T47D (cell line): ENCODE data around the gene IMPA2.
"Not testable (repeated sequence)": the region's sequence is repeated elsewhere in the genome, so short reads cannot be mapped to it uniquely, and the experiment has no call there.

Experiments used
- DNase-seq, 2 experiments: peaks; one replicate each; pipeline versions ENCODE4 v3.0.0 to v3.0.0-alpha.2; 2011 to 2012; ENCODE audit warnings: low read depth in 1 of 2, low spot score in 1 of 2
- JUND ChIP-seq: IDR thresholded peaks from 2 replicates; pipeline ENCODE4 v1.6.1; 2012; ENCODE audit warnings: low read depth
- in situ Hi-C: cut with HindIII; loops from 2 replicates; pipeline ENCODE4 v1.10.0; 2016; ENCODE audit warnings: low sequenced_read_pairs, low pct_unique_long_range_greater_than_20kb

IMPA2 gene

DNA sequence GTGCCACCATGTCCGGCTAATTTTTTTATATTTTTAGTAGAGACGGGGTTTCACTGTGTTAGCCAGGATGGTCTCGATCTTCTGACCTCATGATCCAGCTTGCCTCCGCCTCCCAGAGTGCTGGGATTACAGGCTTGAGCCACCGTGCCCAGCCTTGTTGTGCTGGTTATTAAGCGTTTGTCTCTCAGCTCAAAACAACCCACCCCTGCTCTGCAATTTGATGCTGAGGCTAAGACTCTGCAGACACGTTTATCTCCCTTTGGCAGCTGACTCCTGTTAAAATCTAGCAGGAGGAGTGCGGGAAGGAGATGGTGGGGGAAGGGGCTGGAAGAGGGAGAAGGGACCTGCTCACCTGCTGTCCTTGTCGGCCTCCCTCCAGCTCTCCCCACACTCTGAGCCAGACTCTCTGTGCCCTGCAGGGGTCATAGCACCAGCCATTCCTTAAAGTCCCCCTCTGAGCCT lies 29.9 kb upstream of the IMPA2 start:
- in situ Hi-C loops, result no loop called here
- no peak for TF ChIP-seq JUND
- no peak for DNase-seq

DNA sequence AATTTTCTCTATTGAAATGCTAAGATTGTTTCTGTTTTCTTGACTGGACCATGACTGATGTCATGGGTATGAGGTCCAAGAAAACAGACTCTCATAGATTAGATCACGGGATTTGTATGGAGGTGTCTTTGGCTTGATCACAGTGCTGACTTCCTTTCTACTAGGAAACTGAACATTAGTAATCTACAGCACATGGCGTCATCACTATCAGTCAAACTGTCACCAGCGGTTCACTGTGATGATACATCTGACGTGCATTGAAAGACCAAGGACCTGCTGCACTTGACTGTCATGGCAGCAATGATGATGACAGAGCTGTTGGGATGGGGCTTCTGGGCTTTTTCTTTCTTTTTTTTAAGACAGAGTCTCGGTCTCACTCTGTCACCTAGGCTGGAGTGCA lies 28.2 kb upstream of the IMPA2 start:
- DNase-seq, result no peak
- no peak for TF ChIP-seq JUND
- in situ Hi-C loops, result no loop called here

DNA sequence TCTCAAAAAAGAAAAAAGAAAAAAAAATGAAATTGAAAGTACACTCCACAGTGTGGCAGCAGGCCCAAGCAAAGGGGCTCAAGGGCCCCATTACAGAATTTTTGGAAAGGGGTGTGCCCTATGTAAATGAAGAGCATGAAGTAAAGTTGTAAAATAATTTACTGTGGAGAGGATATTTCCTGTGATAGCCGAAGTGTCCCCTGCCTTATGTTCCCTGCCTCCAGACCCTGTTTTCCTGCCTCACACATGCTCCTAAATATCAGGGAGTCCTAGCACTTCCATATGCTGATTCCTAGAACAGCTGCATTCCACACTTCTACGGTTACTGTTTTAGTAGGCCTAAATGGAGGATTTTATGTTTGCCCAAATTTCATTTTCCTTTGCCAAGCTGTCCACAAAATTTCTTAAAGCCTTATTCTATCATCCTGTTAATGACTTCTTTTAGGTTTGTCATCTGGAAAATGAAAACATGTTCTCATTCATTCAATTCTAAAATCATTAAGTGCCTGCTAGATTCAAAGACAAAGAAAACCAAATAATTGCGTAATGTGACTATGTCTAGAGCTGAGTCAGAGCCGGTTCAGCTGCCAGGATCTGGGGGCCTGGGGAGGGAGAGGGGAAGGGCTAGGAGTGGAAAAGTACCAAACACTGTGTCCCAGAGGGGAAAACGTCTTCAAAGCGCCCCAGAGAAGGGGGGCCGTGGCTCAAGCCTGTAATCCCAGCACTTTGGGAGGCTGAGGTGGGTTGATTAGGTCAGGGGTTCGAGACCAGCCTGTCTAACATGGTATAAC lies 25.9 kb upstream of the IMPA2 start:
- in situ Hi-C loops, result no loop called here
- TF ChIP-seq JUND, result no peak
- peak in 1 of 2 experiments; percentile 22 for DNase-seq

DNA sequence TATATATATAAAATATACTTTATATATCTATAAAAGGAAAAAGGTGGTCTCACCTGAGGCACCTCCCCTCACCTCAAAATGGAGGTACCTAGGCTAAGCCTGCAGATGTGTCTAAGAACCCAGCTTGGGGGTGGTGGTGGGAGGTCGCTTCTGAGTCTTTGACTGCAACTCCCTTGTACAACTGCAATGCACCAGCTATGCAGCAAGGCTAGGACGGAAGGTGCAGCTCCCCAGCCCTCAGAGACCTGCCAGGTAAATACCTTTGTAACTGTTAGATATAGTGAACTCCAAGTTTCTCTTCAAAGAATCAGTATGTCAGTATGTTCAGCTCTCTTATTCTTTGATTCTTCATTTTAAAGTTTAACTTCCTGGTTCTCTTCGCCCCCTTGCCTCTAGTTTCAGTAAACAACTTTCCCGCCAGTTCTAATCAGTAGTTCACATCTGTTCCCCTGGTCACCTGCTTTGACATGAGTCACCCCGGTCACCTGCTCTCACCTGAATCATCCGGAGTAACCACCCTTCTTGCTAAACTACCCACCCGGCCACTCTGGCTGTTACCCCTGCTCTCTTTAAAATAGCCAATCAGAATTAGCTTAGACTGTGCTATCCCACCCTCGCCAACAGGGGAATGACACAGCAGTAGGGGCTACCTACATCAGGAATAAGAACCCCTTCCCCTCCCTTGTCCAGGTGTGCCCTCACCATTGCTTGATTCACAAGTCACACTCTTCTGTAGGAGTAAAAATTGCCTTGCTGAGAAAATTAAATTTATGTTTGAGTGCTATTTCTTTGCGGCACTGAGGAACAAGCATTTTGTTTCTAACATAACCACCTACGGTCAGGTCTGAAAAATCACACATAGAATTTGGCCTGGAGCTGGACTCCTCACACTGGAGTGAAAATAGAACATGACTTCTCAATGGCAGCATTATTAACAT lies 24.7 kb upstream of the IMPA2 start:
- DNase-seq, result no peak
- no peak for TF ChIP-seq JUND

DNA sequence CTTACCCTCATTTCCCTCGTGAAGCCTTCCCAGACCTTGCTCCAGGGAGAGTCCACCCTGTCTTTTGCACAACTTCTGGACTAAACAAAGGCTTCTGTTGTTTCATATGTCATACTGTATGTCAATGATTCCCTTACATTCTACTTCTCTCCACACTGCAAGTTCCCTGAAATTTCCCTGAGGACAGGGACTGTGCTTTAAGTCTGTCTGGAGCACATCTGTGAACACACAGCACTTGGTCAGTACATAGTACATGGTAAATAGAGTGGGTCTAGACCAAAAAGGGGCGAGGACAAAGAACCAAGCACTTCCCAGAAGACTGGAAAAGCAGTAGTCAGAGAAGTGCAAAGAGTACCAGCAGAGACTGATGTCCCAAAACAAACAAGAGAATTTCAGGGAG lies 23.7 kb upstream of the IMPA2 start:
- no peak for TF ChIP-seq JUND
- in situ Hi-C loops, result no loop called here
- DNase-seq, result no peak

More for the DNA sequence above, 24.7 kb upstream of the IMPA2 start:
- in situ Hi-C loops, result no loop called here

DNA sequence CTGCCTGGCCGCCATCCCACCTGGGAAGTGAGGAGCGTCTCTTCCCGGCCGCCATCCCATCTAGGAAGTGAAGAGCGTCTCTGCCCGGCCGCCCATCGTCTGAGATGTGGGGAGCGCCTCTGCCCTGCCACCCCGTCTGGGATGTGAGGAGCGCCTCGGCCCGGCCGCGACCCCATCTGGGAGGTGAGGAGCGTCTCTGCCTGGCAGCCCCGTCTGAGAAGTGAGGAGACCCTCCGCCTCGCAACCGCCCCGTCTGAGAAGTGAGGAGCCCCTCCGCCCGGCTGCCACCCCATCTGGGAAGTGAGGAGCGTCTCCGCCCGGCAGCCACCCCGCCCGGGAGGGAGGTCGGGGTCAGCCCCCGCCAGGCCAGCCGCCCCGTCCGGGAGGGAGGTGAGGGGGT lies 21.7 kb upstream of the IMPA2 start:
- in situ Hi-C loops, DNase-seq: not testable (repeated sequence)

DNA sequence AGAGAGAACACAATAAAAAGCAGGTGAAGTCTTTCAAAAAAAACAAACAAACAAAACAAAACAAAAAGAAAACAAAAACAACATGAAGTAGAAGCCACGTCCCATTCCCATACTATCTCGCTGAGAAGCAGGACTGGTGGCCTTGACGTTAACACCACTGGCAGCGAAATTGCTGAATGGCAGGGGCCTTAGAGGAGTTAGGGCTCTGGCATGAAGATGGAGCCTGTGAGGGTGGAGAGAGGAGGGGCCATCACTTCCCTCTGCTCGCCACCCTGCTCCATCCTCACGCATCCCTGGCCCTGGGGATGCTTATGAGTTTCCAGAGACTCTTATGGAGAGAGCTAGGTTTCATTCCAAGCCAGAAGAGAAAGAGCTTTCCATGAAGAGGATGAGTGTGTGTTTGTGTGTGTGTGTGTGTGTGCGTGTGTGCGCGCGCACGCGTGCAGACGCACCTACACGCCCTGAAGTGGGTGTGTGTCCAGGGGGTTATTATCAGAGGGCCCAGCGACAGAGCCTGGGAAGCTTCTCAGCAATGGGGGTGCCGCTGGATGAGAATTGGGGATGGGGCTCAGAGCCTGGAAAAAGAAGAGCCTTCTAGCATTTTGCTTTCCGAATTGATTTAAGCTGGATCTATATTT lies 20.4 kb upstream of the IMPA2 start:
- no peak for TF ChIP-seq JUND
- in situ Hi-C loops, result no loop called here
- DNase-seq, result no peak

DNA sequence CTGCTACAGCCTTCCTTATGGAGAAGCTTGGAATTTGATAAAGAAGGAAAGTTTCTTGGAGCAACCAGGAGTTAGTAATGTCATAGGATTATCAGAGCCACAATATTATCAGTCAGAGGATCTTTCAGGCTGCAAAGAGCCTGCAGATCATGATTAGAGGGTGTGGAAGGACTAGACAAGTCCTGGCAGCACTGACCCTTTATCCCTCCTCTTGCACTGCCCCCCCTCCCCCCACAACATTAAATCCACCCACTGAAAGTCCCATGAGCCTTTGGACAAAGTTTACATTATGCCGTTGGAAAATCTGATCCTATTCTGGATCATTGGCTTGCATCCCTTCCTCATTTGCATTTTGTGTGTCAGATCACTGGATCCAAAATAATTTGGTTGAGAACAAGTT lies 18.7 kb upstream of the IMPA2 start:
- DNase-seq, result no peak
- in situ Hi-C loops, result no loop called here

DNA sequence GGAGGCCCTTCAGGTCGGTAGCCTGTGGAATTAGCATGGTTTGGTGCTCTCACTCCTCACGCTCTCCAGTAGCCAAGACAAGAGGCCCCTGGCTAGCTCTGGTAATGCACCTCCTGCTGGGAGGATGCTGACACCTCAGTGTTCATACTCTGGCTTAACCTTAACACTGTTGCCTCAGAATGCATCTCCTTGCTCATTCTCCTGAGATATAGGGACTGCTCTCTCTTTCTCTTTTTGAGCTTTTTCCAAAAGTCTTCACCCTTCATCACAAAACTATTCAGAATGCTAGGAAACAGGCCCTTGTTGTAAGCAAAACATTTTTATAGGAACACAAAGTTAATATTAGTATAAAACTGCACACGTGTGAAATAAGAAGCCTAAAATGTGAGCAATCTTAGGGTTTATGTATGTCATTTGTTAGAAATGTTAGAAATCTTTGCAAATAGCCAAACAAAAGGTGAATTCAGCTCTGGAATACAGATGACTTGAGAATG lies 17.3 kb upstream of the IMPA2 start:
- in situ Hi-C loops, result no loop called here
- no peak for TF ChIP-seq JUND
- no peak for DNase-seq

More for the DNA sequence above, 18.7 kb upstream of the IMPA2 start:
- TF ChIP-seq JUND, result no peak

DNA sequence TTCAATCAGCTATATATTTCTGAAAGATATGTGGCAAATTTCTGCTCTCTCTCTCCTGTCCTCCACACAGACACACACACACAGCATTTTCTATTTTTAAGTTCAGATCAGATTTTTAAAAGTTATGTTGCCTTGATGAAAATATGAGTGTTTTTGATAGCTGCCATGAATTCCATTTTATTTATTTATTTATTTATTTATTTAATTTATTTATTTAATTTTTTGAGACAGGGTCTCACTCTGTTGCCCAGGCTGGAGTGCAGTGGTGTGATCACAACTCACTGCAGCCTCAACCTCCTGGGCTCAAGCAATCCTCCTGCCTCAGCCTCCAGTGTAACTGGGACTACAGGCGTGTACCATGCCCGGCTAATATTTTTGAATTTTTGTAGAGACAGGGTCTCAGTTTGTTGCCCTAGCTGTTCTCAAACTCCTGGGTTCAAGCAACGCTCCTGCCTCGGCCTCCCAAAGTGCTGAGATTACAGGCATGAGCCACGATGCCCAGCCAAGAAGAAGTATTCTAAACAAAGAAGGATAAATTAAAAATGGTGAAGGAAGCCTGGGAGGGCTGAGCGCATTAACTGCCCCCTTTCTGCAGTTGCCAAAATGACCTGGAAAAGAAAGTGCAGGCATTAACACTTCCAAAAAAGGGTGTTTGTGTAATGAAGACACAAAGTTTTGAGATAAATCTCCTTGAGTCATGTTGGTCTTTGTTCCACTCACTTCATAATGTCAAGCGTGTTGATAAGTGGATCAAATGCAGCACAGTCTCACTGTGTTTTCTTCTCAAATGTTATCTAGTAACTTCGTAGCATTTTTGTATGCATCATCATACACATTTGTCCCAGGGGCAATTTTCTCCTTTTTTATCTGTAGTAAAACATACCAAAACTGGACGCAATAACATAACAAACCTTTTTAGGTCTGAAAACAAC lies 11.1 kb upstream of the IMPA2 start:
- no peak for DNase-seq
- TF ChIP-seq JUND, result no peak
- in situ Hi-C loops, result no loop called here

DNA sequence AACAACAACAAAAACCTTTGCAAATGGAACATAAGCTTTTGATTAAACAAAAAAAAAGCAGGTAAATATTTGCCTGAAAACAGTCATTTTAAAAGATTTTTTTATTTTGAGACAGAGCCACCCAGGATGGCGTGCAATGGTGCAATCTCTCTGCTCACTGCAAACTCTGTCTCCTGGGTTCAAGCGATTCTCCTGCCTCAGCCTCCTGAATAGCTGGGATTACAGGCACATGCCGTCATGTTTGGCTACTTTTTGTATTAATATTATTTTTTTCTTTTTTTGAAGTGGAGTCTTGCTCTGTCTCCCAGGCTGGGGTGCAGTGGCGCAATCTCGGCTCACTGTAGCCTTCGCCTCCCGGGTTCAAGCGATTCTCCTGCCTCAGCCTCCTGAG lies 10.5 kb upstream of the IMPA2 start:
- DNase-seq, in situ Hi-C loops: not testable (repeated sequence)
